GM20000 (cell line): ENCODE measurements around the gene PRICKLE2.

Experiments
- DNase-seq: peaks from one replicate; pipeline ENCODE4 v3.0.0; 2012; ENCODE audit warnings: low spot score
- CTCF ChIP-seq: IDR thresholded peaks from 2 replicates; pipeline ENCODE4 v1.5.1; 2012; ENCODE audit warnings: mild to moderate bottlenecking, control low read depth; ENCODE audit errors: extremely low read depth, missing control alignments

The PRICKLE2 gene

GRCh38 chr3:64155328-64155727, 69.9 kb downstream of the PRICKLE2 start:
- no peak for DNase-seq
- TF ChIP-seq CTCF, result no peak

GRCh38 chr3:64152676-64153466, 72.4 kb downstream of the PRICKLE2 start:
- TF ChIP-seq CTCF, result no peak
- no peak for DNase-seq

- DNase-seq, result no peak
- TF ChIP-seq CTCF, result no peak
Observed at GRCh38 chr3:64152086-64152485, 73.2 kb downstream of the PRICKLE2 start.

GRCh38 chr3:64151342-64151871, 73.9 kb downstream of the PRICKLE2 start:
- no peak for DNase-seq
- no peak for TF ChIP-seq CTCF

- TF ChIP-seq CTCF, result no peak
- no peak for DNase-seq
Observed at GRCh38 chr3:64150623-64151207, 74.6 kb downstream of the PRICKLE2 start.

GRCh38 chr3:64149886-64150285, 75.4 kb downstream of the PRICKLE2 start:
- no peak for TF ChIP-seq CTCF
- no peak for DNase-seq

- no peak for TF ChIP-seq CTCF
- DNase-seq, result no peak
Observed at GRCh38 chr3:64148955-64149653, 76.2 kb downstream of the PRICKLE2 start.
